H4 (cell line): ENCODE measurements around the gene DNAH11. TPM values are rescaled to one million over a fixed set of nuclear protein-coding genes. Genes with fewer than 3 reads are reported as not detected.
"Not testable (repeated sequence)": the region's sequence is repeated elsewhere in the genome, so short reads cannot be mapped to it uniquely, and the experiment has no call there.

ENCODE experiments used
- DNase-seq: peaks from one replicate; pipeline ENCODE4 v3.0.0-alpha.2; 2015; ENCODE audit warnings: low spot score
- total RNA-seq: library from RNA; depleted of rRNA; stranded (reverse); fragments of >200 nt; shearing (Covaris generic); gene quantifications from 2 replicates; pipeline ENCODE4 v1.2.3, GENCODE V29; 2014

DNAH11 gene
- total RNA-seq, 1 experiment from 2014 or later: 53.6 TPM

DNA sequence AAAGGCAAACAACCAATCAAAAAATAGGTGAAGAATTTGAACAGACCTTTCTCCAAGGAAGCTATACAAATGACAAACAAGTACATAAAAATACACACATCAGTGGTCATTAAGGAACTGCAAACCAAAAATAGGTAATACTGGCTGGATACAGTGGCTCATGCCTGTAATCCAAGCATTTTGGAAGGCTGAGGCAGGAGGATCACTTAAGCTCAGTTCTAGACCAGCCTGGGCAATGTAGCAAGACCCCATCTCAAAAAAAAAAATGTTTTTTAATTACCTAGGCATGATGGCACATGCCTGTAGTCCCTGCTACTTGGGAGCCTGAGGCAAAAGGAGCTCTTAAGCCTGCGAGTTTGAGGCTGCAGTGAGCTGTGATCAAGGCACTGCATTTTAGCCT is 383.6 kb downstream of the DNAH11 start:
- no peak for DNase-seq

DNA sequence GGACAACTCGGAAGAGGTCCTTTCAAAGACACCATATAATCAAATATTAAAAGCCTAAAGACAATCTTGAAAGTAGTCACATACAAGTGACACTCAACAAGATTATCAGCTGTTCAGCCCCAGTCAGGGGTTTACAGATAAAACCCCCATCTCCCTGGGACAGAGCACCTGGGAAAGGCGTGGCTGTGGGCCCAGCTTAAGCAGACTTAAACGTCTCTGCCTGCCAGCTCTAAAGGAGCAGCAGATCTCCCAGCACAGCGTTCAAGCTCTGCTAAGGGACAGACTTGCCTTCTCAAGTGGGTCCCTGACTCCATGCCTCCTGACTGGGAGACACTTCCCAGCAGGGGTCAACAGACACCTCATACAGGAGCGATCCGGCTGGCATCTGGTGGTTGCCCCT is 384.9 kb downstream of the DNAH11 start:
- no peak for DNase-seq

DNA sequence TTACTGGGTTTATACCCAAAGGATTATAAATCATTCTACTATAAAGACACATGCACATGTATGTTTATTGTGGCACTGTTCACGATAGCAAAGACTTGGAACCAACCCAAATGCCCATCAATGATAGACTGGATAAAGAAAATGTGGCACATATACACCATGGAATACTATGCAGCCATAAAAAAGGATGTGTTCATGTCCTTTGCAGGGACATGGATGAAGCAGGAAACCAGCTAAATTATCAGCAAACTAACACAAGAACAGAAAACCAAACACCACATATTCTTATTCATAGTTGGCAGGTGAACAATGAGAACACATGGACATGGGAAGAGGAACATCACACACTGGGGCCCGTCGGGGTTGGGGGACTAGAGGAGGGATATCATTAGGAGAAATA is 390.5 kb downstream of the DNAH11 start:
- not testable (repeated sequence) for DNase-seq

DNA sequence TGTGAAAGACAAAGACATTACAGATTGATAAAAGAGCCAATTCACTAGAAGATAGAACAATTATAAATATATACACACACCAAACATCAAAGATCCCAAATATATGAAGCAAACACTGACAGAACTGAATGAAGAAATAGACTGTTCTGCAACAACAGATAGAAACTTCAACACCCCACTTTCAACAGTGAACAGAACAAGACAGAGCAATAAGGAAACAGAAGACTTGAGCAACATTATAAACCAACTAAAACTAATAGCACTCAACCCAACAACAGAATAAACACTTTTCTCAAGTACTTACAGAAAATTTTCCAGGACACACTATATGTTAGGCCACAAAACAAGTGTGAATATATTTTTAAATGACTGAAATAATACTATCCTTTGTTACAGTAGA is 392.0 kb downstream of the DNAH11 start:
- DNase-seq: no peak

DNA sequence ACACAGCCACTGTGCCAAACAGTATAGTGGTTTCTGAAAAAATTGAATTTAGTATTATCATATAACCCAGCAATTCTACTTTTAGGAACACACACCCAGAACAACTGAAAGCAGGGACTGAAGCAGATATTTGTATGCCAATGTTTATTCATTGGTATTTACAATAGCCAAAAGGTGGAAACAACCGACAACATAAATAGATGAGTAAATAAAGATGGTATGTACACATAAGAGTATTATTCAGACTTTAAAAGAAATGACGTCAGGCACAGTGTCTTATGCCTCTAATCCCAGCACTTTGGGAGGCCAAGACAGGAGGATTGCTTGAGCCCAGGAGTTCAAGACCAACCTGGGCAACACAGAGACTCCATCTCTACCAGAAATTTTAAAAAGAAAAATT is 395.6 kb downstream of the DNAH11 start:
- no peak for DNase-seq

DNA sequence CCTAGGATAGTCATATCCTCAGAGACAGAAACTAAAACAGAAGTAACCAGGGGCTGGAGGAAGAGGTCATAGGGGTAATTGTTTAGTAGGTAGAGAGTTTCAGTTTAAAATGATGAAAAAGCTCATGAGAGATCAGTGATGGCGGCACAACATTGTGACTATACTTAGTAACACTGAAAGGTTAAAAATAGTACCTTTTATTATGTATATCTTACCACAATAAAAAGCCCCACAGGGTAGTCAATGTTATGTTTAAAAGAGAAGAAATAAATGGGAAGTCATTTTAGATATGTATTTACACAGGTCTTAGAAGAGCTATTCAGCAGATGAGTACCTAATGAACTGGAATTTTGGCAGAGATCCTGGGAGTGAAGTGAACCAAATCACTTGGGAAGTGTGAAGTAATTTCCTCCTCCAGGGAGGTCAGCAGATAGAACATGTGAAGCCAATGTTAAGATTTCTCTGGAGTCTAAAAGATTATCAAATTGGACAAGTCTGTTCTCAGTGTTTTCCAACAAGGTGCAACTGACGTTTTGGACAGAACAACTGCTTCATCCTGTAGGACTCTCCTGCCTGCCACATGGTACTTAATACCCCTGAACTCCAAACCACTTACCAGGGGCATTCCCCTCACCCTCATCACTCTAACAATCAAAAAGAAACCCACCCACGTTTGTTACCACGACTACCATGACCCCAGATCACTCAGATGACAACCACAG is 396.5 kb downstream of the DNAH11 start:
- DNase-seq: no peak

DNA sequence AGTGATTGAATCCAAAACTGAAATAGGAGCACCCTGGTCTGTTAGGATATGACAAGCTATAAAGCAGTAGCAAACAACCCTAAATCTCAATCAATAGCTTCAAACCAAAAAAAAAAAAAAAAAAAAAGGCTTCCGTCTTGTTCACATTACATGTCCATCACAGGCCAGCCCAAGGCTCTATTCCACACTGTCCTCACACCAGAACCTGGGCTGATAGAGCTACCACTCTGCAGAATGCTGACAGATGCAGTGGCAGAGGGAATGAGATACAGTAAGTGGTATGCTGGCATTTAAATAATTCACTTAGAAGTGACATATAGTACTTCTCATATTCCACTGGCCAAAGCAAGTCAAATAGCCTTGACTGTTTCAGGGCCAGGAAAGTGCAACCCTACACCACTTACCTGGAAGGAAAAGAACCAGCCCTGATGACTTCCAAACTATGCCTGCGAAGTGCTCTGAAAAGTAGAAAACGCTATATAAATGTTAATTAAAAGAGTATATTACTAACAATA is 397.1 kb downstream of the DNAH11 start:
- no peak for DNase-seq

DNA sequence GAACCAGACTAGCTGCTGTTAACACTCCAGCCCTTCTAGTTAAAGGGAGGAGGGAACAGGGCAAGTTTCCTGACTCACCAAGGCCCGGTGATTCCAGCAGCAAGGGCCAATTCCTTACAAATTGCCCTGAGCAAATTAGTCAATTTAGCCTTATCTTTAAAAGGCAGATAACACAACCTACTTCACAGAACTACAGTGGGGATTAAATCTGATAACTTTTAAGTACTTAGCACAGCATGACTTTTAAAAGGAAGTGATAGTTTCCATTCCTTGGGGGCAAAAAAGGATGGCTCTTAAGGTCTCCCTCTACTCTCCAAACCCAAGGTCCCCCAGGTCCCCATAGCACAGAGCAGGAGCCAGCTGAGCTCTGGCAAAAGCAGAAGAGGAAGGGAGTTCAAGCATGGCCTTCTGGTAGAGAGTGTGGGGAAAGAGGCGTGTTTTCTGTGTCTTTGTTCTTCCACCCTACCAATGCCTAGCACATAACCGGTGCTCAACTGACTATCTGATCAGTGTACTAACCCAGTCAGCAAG is 398.8 kb downstream of the DNAH11 start:
- no peak for DNase-seq

DNA sequence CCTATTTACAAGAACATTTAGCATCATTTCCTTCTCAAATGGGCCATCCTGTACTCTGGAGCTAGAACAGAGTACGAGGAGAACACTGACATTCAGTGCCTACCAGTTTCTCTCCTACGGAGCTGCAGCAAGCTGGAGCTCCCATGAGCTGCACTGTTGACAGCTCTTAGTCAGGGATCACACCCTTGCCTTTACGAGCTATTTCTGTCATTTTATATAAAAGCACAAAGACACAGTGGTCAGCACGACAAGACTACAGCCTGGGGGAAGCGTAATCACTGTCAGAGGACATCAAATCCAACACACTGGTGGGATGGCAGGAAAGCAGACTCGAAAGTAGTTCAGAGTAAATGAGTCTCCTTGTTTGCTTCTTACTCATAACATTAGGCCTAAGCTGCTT is 400.1 kb downstream of the DNAH11 start:
- no peak for DNase-seq

DNA sequence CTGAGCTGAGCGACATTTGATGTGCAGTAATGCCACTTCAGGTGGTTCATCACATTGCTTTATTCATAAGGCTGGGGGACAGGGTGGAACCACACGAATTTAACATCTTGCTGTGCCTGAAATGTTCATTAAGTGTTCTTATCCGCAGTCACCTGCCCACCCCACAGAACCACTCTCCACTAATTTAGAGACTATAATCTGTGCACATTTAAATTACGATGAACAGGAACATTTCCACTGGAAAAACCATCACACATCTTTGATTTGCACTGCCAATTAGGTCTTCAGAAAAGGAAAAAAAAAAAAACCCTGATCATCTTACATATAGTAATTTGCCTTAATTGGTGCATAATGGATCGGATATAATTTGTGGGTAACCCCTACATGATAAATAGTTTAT is 400.6 kb downstream of the DNAH11 start:
- DNase-seq: no peak

DNA sequence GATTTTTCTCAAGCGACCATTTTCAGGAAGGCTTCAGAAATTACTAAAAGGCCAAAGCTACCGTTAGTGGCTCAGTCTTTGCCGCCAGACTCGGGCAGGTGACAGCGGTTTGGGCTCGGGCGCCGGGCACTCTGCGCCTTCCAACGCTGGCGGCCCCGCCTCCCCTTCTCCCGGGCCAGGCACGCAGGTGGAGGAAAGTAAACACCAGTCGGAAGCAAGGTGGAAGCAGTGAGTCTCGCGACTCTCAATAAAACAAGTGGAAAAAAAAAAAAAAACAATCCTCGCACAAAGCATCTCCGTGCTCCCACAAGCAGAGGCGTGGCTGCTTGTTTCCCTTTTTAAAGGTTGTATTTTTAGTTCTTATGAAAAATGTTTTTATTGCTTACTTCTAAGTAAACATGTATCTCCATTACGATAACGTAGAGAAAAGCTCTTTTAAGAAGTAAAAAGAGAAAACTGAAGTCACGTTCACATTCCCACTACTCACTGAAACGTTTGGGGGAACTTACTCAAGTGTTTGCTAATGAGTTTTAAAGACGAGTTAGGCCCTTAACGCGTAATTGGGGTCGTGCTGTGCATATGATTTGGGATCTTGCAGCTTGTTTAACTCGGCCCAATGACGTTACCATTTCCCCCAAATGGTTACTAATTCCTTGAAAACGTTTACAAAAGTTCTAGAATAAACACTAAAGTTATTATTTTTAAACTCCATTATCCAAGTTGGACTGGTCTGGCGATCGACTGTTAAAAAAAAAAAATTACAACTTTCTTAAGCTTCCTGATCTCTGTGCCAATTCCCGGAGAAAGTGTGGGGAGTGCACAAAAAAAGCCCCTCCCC is 402.0 kb downstream of the DNAH11 start:
- DNase-seq: peak; percentile 53

DNA sequence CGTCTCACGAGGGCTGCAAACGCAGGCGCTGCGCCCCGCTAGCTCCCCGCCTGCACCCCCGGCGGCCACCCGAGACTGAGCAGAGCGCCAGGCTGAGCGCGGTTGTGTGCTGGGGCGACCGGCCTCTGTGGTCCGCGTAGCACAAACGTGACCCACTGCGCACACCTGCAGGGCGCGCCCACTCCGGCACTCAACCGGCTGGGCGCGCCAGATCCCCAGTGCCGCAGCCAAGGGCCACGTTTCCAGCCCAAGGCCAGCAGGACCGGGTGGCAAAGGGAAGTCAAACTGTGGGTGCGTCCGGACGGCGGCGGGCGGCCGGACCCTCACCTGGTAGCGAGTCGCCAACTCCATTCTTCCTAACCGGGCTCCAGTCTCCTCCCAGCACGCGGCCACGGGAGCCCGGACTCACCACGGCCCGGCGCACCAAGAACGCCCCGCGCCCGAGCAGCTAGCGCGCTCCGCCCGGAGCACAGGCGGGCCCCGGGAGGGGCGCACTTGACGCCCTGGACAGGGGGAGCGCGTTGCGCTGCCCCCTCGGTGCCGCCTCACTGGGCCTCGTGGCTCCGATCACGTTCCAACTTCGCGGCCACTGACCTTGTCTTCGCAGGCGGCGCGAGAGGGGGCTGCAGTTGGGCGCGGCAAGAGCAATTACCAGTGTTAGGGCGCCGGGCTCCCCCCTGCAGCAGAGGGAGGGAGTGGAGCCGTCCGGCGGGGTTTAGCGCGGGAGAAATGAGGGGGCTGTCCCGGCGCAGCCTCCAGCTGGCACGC is 402.8 kb downstream of the DNAH11 start, which contains the start of gene CDCA7L:
Gene CDCA7L (minus strand): TSS at position 446 of the 768 bp plus-strand sequence. CDS start 95 bp downstream, at position 351.
- peak; percentile 86 for DNase-seq

DNA sequence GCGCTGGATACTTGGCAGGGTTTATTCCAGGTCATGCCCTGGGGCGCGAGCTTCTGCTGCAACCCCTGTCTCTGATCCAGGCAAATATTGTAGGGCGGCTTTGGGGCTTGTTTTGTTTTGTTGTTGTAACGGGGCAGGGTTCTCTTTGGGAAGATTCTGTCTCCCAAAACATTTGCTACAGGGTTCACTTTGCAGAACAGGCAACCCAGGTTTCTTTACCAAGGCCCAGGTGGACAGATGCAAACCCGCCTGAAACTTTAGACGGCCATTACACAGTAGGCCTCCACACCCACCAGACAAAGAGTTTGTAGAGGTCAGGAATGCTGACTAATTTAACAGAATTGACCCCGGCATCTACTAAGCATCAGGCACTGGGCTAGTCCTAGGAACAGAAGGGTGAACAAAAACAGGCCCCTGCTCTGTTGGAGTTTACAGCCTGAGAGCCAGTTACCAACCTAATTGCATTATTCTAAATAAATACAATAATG is 403.4 kb downstream of the DNAH11 start:
- DNase-seq: no peak

DNA sequence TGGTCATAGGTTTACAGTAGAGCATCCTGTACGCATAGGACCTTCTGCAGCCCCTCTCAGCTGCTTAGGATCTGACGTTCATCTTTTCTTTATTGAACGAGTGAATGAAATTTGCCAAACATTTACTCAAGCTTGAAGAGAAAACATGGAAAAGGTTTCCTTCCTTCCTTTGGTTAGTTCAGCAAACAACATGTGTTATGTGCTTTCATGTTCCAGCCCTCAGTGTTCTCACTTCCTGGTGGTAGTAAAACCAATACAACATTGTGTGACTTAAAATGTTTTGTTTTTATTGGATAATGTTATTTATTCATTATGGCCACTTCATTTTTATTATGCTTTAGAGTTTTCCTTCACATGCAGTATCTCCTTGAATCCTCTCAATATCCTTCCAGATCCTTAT is 404.2 kb downstream of the DNAH11 start:
- DNase-seq: no peak

DNA sequence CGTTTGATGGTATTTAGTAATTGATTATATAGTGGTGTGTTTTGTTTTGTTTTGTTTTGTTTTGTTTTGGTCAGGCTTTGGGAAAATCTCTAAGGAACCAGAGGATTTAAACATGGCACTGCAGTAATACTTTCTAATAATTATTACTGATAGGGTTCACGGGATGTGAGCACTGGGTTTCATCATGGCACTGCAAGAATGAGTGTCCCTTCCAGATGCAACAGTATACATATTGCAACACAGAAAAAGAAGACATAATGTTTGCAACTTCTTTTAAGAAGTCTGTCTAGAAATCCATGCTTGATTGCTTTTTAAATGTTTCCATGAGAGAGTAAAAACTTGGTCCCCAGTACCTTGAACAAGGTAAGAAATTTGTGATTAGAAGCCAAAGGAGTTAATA is 405.1 kb downstream of the DNAH11 start:
- DNase-seq: no peak

DNA sequence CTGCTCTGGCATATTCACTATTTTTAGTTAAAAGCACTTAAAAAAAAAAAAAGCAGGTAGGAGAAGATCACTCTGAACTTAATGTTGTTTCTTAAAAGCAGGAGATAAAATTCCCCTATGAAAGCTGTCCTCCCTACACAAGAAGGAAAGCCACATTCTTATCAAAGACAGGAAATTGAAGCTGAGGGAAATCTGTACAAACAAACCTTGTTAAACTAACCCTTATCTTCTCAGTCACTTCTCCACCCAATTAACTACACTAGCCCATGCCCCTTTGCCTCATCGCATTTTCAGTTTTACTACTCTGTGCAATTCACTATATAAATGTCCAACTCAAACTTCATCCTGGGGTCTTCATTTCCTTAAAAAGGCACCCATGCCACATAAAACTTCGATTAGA is 405.5 kb downstream of the DNAH11 start:
- DNase-seq: no peak

DNA sequence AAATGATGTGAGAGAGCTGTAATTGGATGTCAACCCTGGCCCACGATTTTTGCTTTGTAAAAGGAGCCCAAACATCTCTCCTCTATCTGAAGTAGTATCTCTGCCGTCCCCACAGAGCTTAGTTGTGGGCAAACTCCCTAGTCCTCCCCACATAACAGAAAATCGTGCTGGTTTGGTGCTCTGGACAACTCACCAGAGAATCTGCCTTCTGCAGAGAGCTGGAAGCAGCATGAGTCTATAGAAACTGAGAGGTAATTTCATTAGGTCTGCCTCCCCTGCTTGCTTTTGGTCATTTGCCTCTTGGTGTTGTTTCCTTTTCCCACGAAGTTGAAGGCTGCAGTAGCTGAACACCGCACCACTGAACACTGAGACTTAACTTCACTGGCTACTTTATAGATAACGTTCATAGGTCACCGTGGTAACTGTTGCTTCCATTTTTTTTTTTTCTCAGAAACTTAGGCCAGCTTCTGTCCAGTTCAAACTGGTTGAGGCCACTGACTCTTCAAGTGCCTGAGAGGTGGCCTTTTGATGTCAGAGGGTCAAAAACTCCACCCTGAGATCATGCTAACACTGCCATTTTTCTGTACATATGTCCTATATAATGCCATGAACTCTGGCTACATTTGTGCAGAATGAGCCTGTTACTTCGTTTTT is 406.2 kb downstream of the DNAH11 start:
- no peak for DNase-seq
